Measurements from ENCODE around the gene OTUD7B.

The OTUD7B gene

GRCh38 chr1:149949911-149950310, 60.6 kb downstream of the OTUD7B start:
- Histone ChIP-seq H3F3A (ENCODE audit: low read depth) (0 out of 2 replicates have a peak, but pooled peaks cover 3% of the 10 kb centered on the region), H3K36me3 (ENCODE audit: insufficient read depth, low read length) (peaks cover 7% of the 10 kb centered on the region; the same call in 1 of the 2 replicates), H3K9me3 (ENCODE audit: insufficient read depth, low read depth, low read length) (no peaks in the 10 kb centered on the region), H3K4me3 (ENCODE audit: low read length, poor library complexity, severe bottlenecking) (no peak overlapping the region), H3K9ac (ENCODE audit: low read depth, low read length, poor library complexity, severe bottlenecking) (no peak overlapping the region), H3K79me2 (ENCODE audit: insufficient read depth, low read length) (no peaks in the 10 kb centered on the region), H3K4me1 (ENCODE audit: insufficient read depth, low read length, poor library complexity, severe bottlenecking) (no peaks in the 10 kb centered on the region), H4K20me1 (ENCODE audit: insufficient read depth, low read length, poor library complexity, severe bottlenecking) (no peaks in the 10 kb centered on the region), H3K4me2 (ENCODE audit: low read depth, low read length, poor library complexity, severe bottlenecking) (no peak overlapping the region), H3K9me2 (replicated peaks; ENCODE audit: low read depth, low read length) (no peaks in the 10 kb centered on the region), H2AFZ (ENCODE audit: low read length) (no peak overlapping the region), H3K27me3 (ENCODE audit: insufficient read depth, low read length, poor library complexity, severe bottlenecking) (no peaks in the 10 kb centered on the region)
- no peak for TF ChIP-seq EZH2phosphoT487 (IDR thresholded peaks at IDR 0.05; ENCODE audit: borderline replicate concordance)
- no peak for TF ChIP-seq CTCF (conservative IDR thresholded peaks at IDR 0.05; ENCODE audit: low read length)

GRCh38 chr1:149945206-149945605, 65.3 kb downstream of the OTUD7B start:
- Histone ChIP-seq H3K4me2 (ENCODE audit: low read depth, low read length, poor library complexity, severe bottlenecking) (no peak overlapping the region), H3K4me1 (ENCODE audit: insufficient read depth, low read length, poor library complexity, severe bottlenecking) (no peaks in the 10 kb centered on the region), H3K9ac (ENCODE audit: low read depth, low read length, poor library complexity, severe bottlenecking) (no peak overlapping the region), H2AFZ (ENCODE audit: low read length) (no peak overlapping the region), H3K79me2 (ENCODE audit: insufficient read depth, low read length) (no peaks in the 10 kb centered on the region), H3K4me3 (ENCODE audit: low read length, poor library complexity, severe bottlenecking) (no peak overlapping the region), H3K9me2 (replicated peaks; ENCODE audit: low read depth, low read length) (no peaks in the 10 kb centered on the region), H3K27me3 (ENCODE audit: insufficient read depth, low read length, poor library complexity, severe bottlenecking) (no peaks in the 10 kb centered on the region), H3K36me3 (ENCODE audit: insufficient read depth, low read length) (peaks cover 7% of the 10 kb centered on the region; the same call in 1 of the 2 replicates), H3F3A (ENCODE audit: low read depth) (0 out of 2 replicates have a peak, but pooled peaks cover 2% of the 10 kb centered on the region), H4K20me1 (ENCODE audit: insufficient read depth, low read length, poor library complexity, severe bottlenecking) (no peaks in the 10 kb centered on the region), H3K9me3 (ENCODE audit: insufficient read depth, low read depth, low read length) (no peaks in the 10 kb centered on the region)
- no peak for TF ChIP-seq CTCF (conservative IDR thresholded peaks at IDR 0.05; ENCODE audit: low read length)

GRCh38 chr1:149942885-149943284, 67.6 kb downstream of the OTUD7B start:
- H3K9ac ChIP-seq (ENCODE audit: low read depth, low read length, poor library complexity, severe bottlenecking): no peak overlapping the region
- no peaks in the 10 kb centered on the region for H3K36me3 ChIP-seq (ENCODE audit: insufficient read depth, low read length)
- no peak overlapping the region; the same call in 1 of the 2 replicates for H2AFZ ChIP-seq (ENCODE audit: low read length)
- H3F3A ChIP-seq (ENCODE audit: low read depth): no peaks in the 10 kb centered on the region
- H3K4me3 ChIP-seq (ENCODE audit: low read length, poor library complexity, severe bottlenecking): no peak overlapping the region
- no peak overlapping the region for H3K4me2 ChIP-seq (ENCODE audit: low read depth, low read length, poor library complexity, severe bottlenecking)
- H3K9me2 ChIP-seq (replicated peaks; ENCODE audit: low read depth, low read length): no peaks in the 10 kb centered on the region
- no peaks in the 10 kb centered on the region for H3K9me3 ChIP-seq (ENCODE audit: insufficient read depth, low read depth, low read length)
- no peaks in the 10 kb centered on the region for H3K79me2 ChIP-seq (ENCODE audit: insufficient read depth, low read length)
- peaks cover 15% of the 10 kb centered on the region for H3K4me1 ChIP-seq (ENCODE audit: insufficient read depth, low read length, poor library complexity, severe bottlenecking)
- no peaks in the 10 kb centered on the region for H3K27me3 ChIP-seq (ENCODE audit: insufficient read depth, low read length, poor library complexity, severe bottlenecking)
- no peaks in the 10 kb centered on the region for H4K20me1 ChIP-seq (ENCODE audit: insufficient read depth, low read length, poor library complexity, severe bottlenecking)
- TF ChIP-seq CTCF (conservative IDR thresholded peaks at IDR 0.05; ENCODE audit: low read length) (no peak), EZH2phosphoT487 (IDR thresholded peaks at IDR 0.05; ENCODE audit: borderline replicate concordance) (no peak)

Measured in Loucy (cell line).